HG03159 (cell line): ENCODE data around the gene SYNE2.

Experiments
- ATAC-seq: cut with Tn5 transposase; IDR thresholded peaks from one replicate; pipeline ENCODE4 v1.9.1; 2021; ENCODE audit warnings: mild to moderate bottlenecking, moderate library complexity; ENCODE audit not compliant: unreplicated experiment

Gene SYNE2

GRCh38 chr14:64212666-64213065 lies 359.9 kb downstream of the SYNE2 start:
- ATAC-seq: no peak

GRCh38 chr14:64213086-64213485 lies 360.3 kb downstream of the SYNE2 start:
- no peak for ATAC-seq

GRCh38 chr14:64213853-64214570 lies 361.2 kb downstream of the SYNE2 start:
- no peak for ATAC-seq

GRCh38 chr14:64215274-64215673 lies 362.5 kb downstream of the SYNE2 start:
- ATAC-seq: no peak

GRCh38 chr14:64215978-64216377 lies 363.2 kb downstream of the SYNE2 start:
- no peak for ATAC-seq

GRCh38 chr14:64217308-64217707 lies 364.5 kb downstream of the SYNE2 start:
- no peak for ATAC-seq

- ATAC-seq: no peak
Observed at GRCh38 chr14:64217834-64218233, 365.0 kb downstream of the SYNE2 start.

GRCh38 chr14:64218344-64219240 lies 365.8 kb downstream of the SYNE2 start:
- no peak for ATAC-seq

GRCh38 chr14:64220056-64220455 lies 367.3 kb downstream of the SYNE2 start:
- ATAC-seq: no peak

- no peak for ATAC-seq
Observed at GRCh38 chr14:64220466-64220865, 367.7 kb downstream of the SYNE2 start.

- ATAC-seq: no peak
Observed at GRCh38 chr14:64221391-64222003, 368.7 kb downstream of the SYNE2 start.

- no peak for ATAC-seq
Observed at GRCh38 chr14:64225151-64225757, 372.4 kb downstream of the SYNE2 start.

- no peak for ATAC-seq
Observed at GRCh38 chr14:64227856-64228255, 375.1 kb downstream of the SYNE2 start.

- no peak for ATAC-seq
Observed at GRCh38 chr14:64229489-64229888, 376.7 kb downstream of the SYNE2 start.

- ATAC-seq: no peak
Observed at GRCh38 chr14:64232095-64232838, 379.5 kb downstream of the SYNE2 start.

- ATAC-seq: no peak
Observed at GRCh38 chr14:64232944-64233343, 380.1 kb downstream of the SYNE2 start.

GRCh38 chr14:64233531-64234190 lies 380.9 kb downstream of the SYNE2 start:
- ATAC-seq: no peak

GRCh38 chr14:64234877-64235651 lies 382.3 kb downstream of the SYNE2 start:
- peak; percentile 16 for ATAC-seq
